Measurements from ENCODE around the gene ZBTB38. TPM values are rescaled to one million over a fixed set of nuclear protein-coding genes. Genes with fewer than 3 reads are reported as not detected.

The ZBTB38 gene
- total RNA-seq, 1 donor from 2014 or later, result 24.5 TPM

GRCh38 chr3:141415953-141416352, 47.6 kb downstream of the ZBTB38 start:
- no peak for DNase-seq (ENCODE audit: low spot score)
- H3K4me1 ChIP-seq, result peaks cover 27% of the 10 kb centered on the region
- no peak overlapping the region for H2AFZ ChIP-seq (replicated peaks)
- H3K27ac ChIP-seq, result no peak overlapping the region
- no peaks in the 10 kb centered on the region for H3K27me3 ChIP-seq
- no peak overlapping the region for H3K9ac ChIP-seq
- no peaks in the 10 kb centered on the region for H3K36me3 ChIP-seq
- no peak overlapping the region for H3K4me3 Mint-ChIP-seq
- no peaks in the 10 kb centered on the region for H4K20me1 ChIP-seq (ENCODE audit: low read depth)
- peak overlapping the region; percentile 44 for H3K27ac Mint-ChIP-seq
- H3K9me3 Mint-ChIP-seq, result no peaks in the 10 kb centered on the region
- peaks cover 44% of the 10 kb centered on the region for H3K4me1 Mint-ChIP-seq
- TF ChIP-seq CTCF (IDR thresholded peaks at IDR 0.05) (no peak), EZH2 (IDR thresholded peaks at IDR 0.05) (no peak), EZH2phosphoT487 (IDR thresholded peaks at IDR 0.05) (no peak)
- H3K27me3 Mint-ChIP-seq (ENCODE audit: insufficient read depth, low read depth), result no peaks in the 10 kb centered on the region
- no peak overlapping the region for H3K4me2 ChIP-seq
- no peak overlapping the region for H3K4me3 ChIP-seq
- peaks cover 13% of the 10 kb centered on the region for H3F3A ChIP-seq (ENCODE audit: low read depth)
- peaks cover 35% of the 10 kb centered on the region for H3K36me3 Mint-ChIP-seq
- H3K79me2 ChIP-seq (ENCODE audit: low read depth), result no peaks in the 10 kb centered on the region
- no peaks in the 10 kb centered on the region for H3K9me3 ChIP-seq (ENCODE audit: low read depth)

Other genes with a start within 250 kb of the ZBTB38 start
- gene PXYLP1, start 136.7 kb upstream of the ZBTB38 start, total RNA-seq (ENCODE audit: low replicate concordance), result 30.5 and 36.3 TPM in 2 replicates
- 40.3 and 48.4 TPM in 2 replicates for gene RASA2, start 118.5 kb downstream of the ZBTB38 start, total RNA-seq (ENCODE audit: low replicate concordance)